K562 (cell line): ENCODE data around the gene CPN2. TPM values are rescaled to one million over a fixed set of nuclear protein-coding genes. Genes with fewer than 3 reads are reported as not detected.

Source experiments
- ATF3 ChIP-seq, 2 experiments: fragments of 450-650 bp in 1 of 2; sonication (generic) in 1 of 2; formaldehyde crosslinking in 1 of 2; IDR thresholded peaks in 1 of 2; conservative IDR thresholded peaks in 1 of 2; 2 replicates each; pipeline versions ENCODE4 v1.6.1 to v1.8.1; 2016 to 2023; ENCODE audit warnings: mild to moderate bottlenecking in 2 of 2, moderate library complexity in 2 of 2, inconsistent platforms in 1 of 2, missing genetic modification reagents in 1 of 2
- BCL6 ChIP-seq: fragments of 250-450 bp; sonication (Bioruptor Pico); IDR thresholded peaks from 2 replicates; pipeline ENCODE4 v1.4.0; 2020
- BCOR ChIP-seq: fragments of 450-650 bp; IDR thresholded peaks from 2 replicates; pipeline ENCODE4 v1.6.1; 2016
- CREB1 ChIP-seq, 2 experiments: sonication (generic) in 1 of 2; formaldehyde crosslinking in 1 of 2; IDR thresholded peaks; 2 replicates each; pipeline versions ENCODE4 v1.6.1 to v1.8.0; 2012 to 2022; ENCODE audit warnings: inconsistent platforms in 1 of 2, mild to moderate bottlenecking in 1 of 2, missing genetic modification reagents in 1 of 2, moderate library complexity in 1 of 2
- EHMT2 ChIP-seq: fragments of 450-650 bp; IDR thresholded peaks from 2 replicates; pipeline ENCODE4 v1.6.1; 2018; ENCODE audit warnings: antibody characterized with exemption
- GATA2 ChIP-seq: sonication (generic); formaldehyde crosslinking; IDR thresholded peaks from 2 replicates; pipeline ENCODE4 v1.4.0; 2020; ENCODE audit warnings: mild to moderate bottlenecking, missing genetic modification reagents
- HNRNPK ChIP-seq: fragments of 200-400 bp; formaldehyde crosslinking; IDR thresholded peaks from one replicate; pipeline ENCODE4 v1.6.1; 2018; ENCODE audit warnings: mild to moderate bottlenecking, low read depth, low read length; ENCODE audit not compliant: poor library complexity, severe bottlenecking
- JUN ChIP-seq, 2 experiments: sonication (generic) in 1 of 2; formaldehyde crosslinking in 1 of 2; IDR thresholded peaks; 2 replicates each; pipeline versions ENCODE4 v1.6.1 to v1.8.0; 2012 to 2022; ENCODE audit warnings: borderline replicate concordance in 2 of 2, mild to moderate bottlenecking in 2 of 2, improper control_type of control experiment in 1 of 2, low read depth in 1 of 2, low read length in 1 of 2, missing genetic modification reagents in 1 of 2
- KAT2B ChIP-seq: IDR thresholded peaks from one replicate; pipeline ENCODE4 v1.6.1; 2012; ENCODE audit warnings: low read depth, mild to moderate bottlenecking, control low read depth, inconsistent platforms, low read length, moderate library complexity
- MAFG ChIP-seq: fragments of 450-650 bp; conservative IDR thresholded peaks from 2 replicates; pipeline ENCODE4 v1.6.1; 2016; ENCODE audit warnings: missing genetic modification characterization, missing compliant biosample characterization
- MTA1 ChIP-seq: fragments of 450-650 bp; IDR thresholded peaks from 2 replicates; pipeline ENCODE4 v1.6.1; 2017; ENCODE audit warnings: borderline replicate concordance
- NFE2L1 ChIP-seq: fragments of 450-650 bp; IDR thresholded peaks from 2 replicates; pipeline ENCODE4 v1.6.1; 2016; ENCODE audit warnings: missing genetic modification characterization, low read depth, mild to moderate bottlenecking, missing compliant biosample characterization, moderate library complexity, borderline replicate concordance
- PRPF4 ChIP-seq: fragments of 200-400 bp; formaldehyde crosslinking; IDR thresholded peaks from one replicate; pipeline ENCODE4 v1.6.1; 2017; ENCODE audit warnings: low read length, low read depth, mild to moderate bottlenecking; ENCODE audit not compliant: insufficient read depth, poor library complexity, severe bottlenecking
- PTRF ChIP-seq: fragments of 450-650 bp; IDR thresholded peaks from 2 replicates; pipeline ENCODE4 v1.6.1; 2016; ENCODE audit warnings: mild to moderate bottlenecking, missing genetic modification characterization, missing compliant biosample characterization
- U2AF1 ChIP-seq: fragments of 200-400 bp; formaldehyde crosslinking; optimal IDR thresholded peaks from 2 replicates; pipeline ENCODE3; 2017; ENCODE audit warnings: mild to moderate bottlenecking, low read depth, low read length, moderate library complexity
- ZFP36 ChIP-seq: fragments of 150-350 bp; IDR thresholded peaks from 2 replicates; pipeline ENCODE4 v1.6.1; 2018; ENCODE audit warnings: low read length, low read depth; ENCODE audit not compliant: partially characterized antibody
- ZNF407 ChIP-seq: fragments of 450-650 bp; IDR thresholded peaks from 2 replicates; pipeline ENCODE4 v1.6.1; 2016; ENCODE audit warnings: low read depth
- polyA plus RNA-seq, 8 experiments: library from polyadenylated mRNA; depleted of rRNA in 4 of 8; stranded (reverse) in 5 of 8; unstranded in 3 of 8; fragments of >200 nt; fragmentation: Nextera tagmentation in 2 of 8; fragmentation: Illumina TruSeq in 1 of 8; extraction: Ambion mirVana in 2 of 8; extraction: Trizol in 1 of 8; gene quantifications; 2 replicates each; pipeline versions ENCODE4 v1.2.1 to v1.2.3, GENCODE V29; 2011 to 2014; ENCODE audit warnings: inconsistent platforms in 1 of 8, missing spikeins in 1 of 8
- total RNA-seq, 7 experiments: library from RNA; depleted of rRNA in 6 of 7; stranded (reverse); fragments of >200 nt in 6 of 7; fragmentation: Illumina TruSeq in 2 of 7; extraction: Trizol in 2 of 7; gene quantifications; 2 replicates each; pipeline versions ENCODE4 v1.2.1 to v1.2.3, GENCODE V29; 2011 to 2021; ENCODE audit warnings: low replicate concordance in 1 of 7

CPN2 gene
- total and polyA plus RNA-seq, 9 of the 15 experiments (the other 6 are each of a cell fraction or from before 2014, with no cell fraction given): not detected

GRCh38 chr3:194312743-194313281 is 38.3 kb downstream of the CPN2 start (continued):
- TF ChIP-seq ZNF407: no peak
- no peak for TF ChIP-seq NFE2L1 (tag)
- no peak; the same call in 1 of the 2 replicates for TF ChIP-seq ATF3 (IDR thresholded peaks at IDR 0.05)
- no peak for TF ChIP-seq ATF3 (CRISPR knock-in tag; conservative IDR thresholded peaks at IDR 0.05)
- no peak for TF ChIP-seq PRPF4
- no peak for TF ChIP-seq GATA2
- peak; percentile 74 for TF ChIP-seq MAFG (tag)
- no peak for TF ChIP-seq KAT2B
- TF ChIP-seq U2AF1: no peak
- TF ChIP-seq JUN (IDR thresholded peaks at IDR 0.05; ENCODE audit: borderline replicate concordance, low read depth, low read length): no peak
- TF ChIP-seq JUN (CRISPR knock-in tag; IDR thresholded peaks at IDR 0.05; ENCODE audit: borderline replicate concordance): no peak
- no peak for TF ChIP-seq PTRF
- no peak for TF ChIP-seq HNRNPK
- no peak for TF ChIP-seq ZFP36
- TF ChIP-seq EHMT2: no peak
- TF ChIP-seq MTA1: no peak
- TF ChIP-seq BCOR: peak; percentile 49; the same call in 1 of the 2 replicates
- TF ChIP-seq CREB1 (IDR thresholded peaks at IDR 0.05): no peak
- TF ChIP-seq CREB1 (CRISPR knock-in tag; IDR thresholded peaks at IDR 0.05): no peak; the same call in 1 of the 2 replicates
- TF ChIP-seq BCL6 (CRISPR knock-in tag): no peak
